ENCODE results near the gene SPAG8. TPM values are rescaled to one million over a fixed set of nuclear protein-coding genes. Genes with fewer than 3 reads are reported as not detected.

SPAG8 gene
- total and polyA plus RNA-seq, 9 of the 15 experiments (the other 6 are each of a cell fraction or from before 2014, with no cell fraction given) = 0.03 to 0.47 (median 0.21) TPM

GRCh38 chr9:35793461-35793860 lies 18.6 kb downstream of the SPAG8 start:
- intact Hi-C loops (cut with micrococcal nuclease) = no loop called here
- no peaks in the 10 kb centered on the region for H3K79me2 ChIP-seq (ENCODE audit: control insufficient read depth, insufficient read depth, low read length)
- no peak overlapping the region for H3K27ac ChIP-seq (ENCODE audit: extremely low read depth, low read depth, low read length)
- H3K36me3 ChIP-seq (ENCODE audit: control insufficient read depth, insufficient read depth, low read length) = peaks cover 6% of the 10 kb centered on the region; the same call in 2 of the 3 replicates
- DNase-seq (ENCODE audit: extremely low read depth in 1 of 4, low spot score in 3 of 4) (no peak), FAIRE-seq (no peak), ATAC-seq (no peak)
- peaks cover 9 to 18% of the 10 kb centered on the region in 2 experiments; a peak in 4 of 5 replicates for H3K4me1 ChIP-seq (replicated peaks in 1 of 2; ENCODE audit: control insufficient read depth in 2 of 2, insufficient read depth in 2 of 2, low read length in 2 of 2)
- H3K9me1 ChIP-seq (ENCODE audit: control insufficient read depth, insufficient read depth, low read length) = no peaks in the 10 kb centered on the region
- no peaks in the 10 kb centered on the region for H3K9me3 ChIP-seq (replicated peaks; ENCODE audit: control insufficient read depth, insufficient read depth, low read depth, low read length)
- H3K9ac ChIP-seq (ENCODE audit: insufficient read depth in 1 of 2, low read depth in 2 of 2, low read length in 2 of 2) = no peak overlapping the region
- ChIA-PET POLR2A (interaction anchor here (0.6 to 0.7 kb wide), 2 partner anchors 8 to 682 kb away, joined by 3 read pairs; no protein-coding TSS in a partner anchor), CTCF (ENCODE audit: low intra/inter-chr PET ratio) (no interaction called here)
- TF ChIP-seq ZNF41 (CRISPR knock-in tag; conservative IDR thresholded peaks at IDR 0.05) (no peak), XRCC4 (IDR thresholded peaks at IDR 0.05; ENCODE audit: extremely low read depth, insufficient read depth, insufficient read length) (no peak), ARNT (IDR thresholded peaks at IDR 0.05) (no peak), U2AF1 (optimal IDR thresholded peaks at IDR 0.05; ENCODE audit: low read depth, low read length) (no peak), SRSF7 (optimal IDR thresholded peaks at IDR 0.05; ENCODE audit: low read depth, low read length) (no peak), CBFA2T3 (IDR thresholded peaks at IDR 0.05) (no peak), CREBBP (IDR thresholded peaks at IDR 0.05; ENCODE audit: low read depth, low read length) (no peak), NEUROD1 (IDR thresholded peaks at IDR 0.05; ENCODE audit: borderline replicate concordance, low read depth, low read length, partially characterized antibody) (no peak), GTF3C2 (IDR thresholded peaks at IDR 0.05; ENCODE audit: borderline replicate concordance, extremely low read depth, insufficient read length) (no peak), RREB1 (CRISPR knock-in tag; IDR thresholded peaks at IDR 0.05) (no peak)
- H3K27me3 ChIP-seq (ENCODE audit: control insufficient read depth in 2 of 2, insufficient read depth in 2 of 2, low read length in 2 of 2) = no peaks in the 10 kb centered on the region
- WGBS (ENCODE audit: insufficient coverage, low coverage, missing lambda C conversion rate) = 55% methylated on average over 2 of the region's 2 CpGs
- no peak overlapping the region for H3K4me2 ChIP-seq (ENCODE audit: insufficient read depth, low read length)
- BruUV-seq (replicated peaks) = no TSS peak
- in situ Hi-C loops (cut with MboI) = loop anchor here (10.0 kb wide), 1 partner anchor 91 kb away; no protein-coding TSS in a partner anchor
- H2AFZ ChIP-seq (ENCODE audit: low read depth, low read length) = no peak overlapping the region
- H4K20me1 ChIP-seq (replicated peaks; ENCODE audit: control insufficient read depth, insufficient read depth, low read length) = no peaks in the 10 kb centered on the region
- H3K4me3 ChIP-seq = no peak overlapping the region

Measured in K562 (cell line).